Measurements from ENCODE around the gene PRKCH.
A peak's percentile ranks its signal among the peaks of the same experiment; 100 is the strongest.

The PRKCH gene

GRCh38 chr14:61362072-61362750 lies 40.8 kb downstream of the PRKCH start:
- DNase-seq (ENCODE audit: low read depth in 1 of 2, low spot score in 1 of 2): no peak

GRCh38 chr14:61364243-61364642 lies 42.9 kb downstream of the PRKCH start:
- DNase-seq (ENCODE audit: low read depth in 1 of 2, low spot score in 1 of 2): no peak

GRCh38 chr14:61365667-61366212 lies 44.4 kb downstream of the PRKCH start:
- no peak for DNase-seq (ENCODE audit: low read depth in 1 of 2, low spot score in 1 of 2)

GRCh38 chr14:61368114-61368710 lies 46.8 kb downstream of the PRKCH start:
- no peak for DNase-seq (ENCODE audit: low read depth in 1 of 2, low spot score in 1 of 2)

GRCh38 chr14:61368781-61369453 lies 47.5 kb downstream of the PRKCH start:
- DNase-seq (ENCODE audit: low read depth in 1 of 2, low spot score in 1 of 2): no peak

GRCh38 chr14:61369454-61369810 lies 48.1 kb downstream of the PRKCH start:
- no peak for DNase-seq (ENCODE audit: low read depth in 1 of 2, low spot score in 1 of 2)

- no peak for DNase-seq (ENCODE audit: low read depth in 1 of 2, low spot score in 1 of 2)
These were observed 51.0 kb downstream of the PRKCH start for GRCh38 chr14:61372379-61372778.

GRCh38 chr14:61372842-61373555 lies 51.6 kb downstream of the PRKCH start:
- no peak for DNase-seq (ENCODE audit: low read depth in 1 of 2, low spot score in 1 of 2)

GRCh38 chr14:61374284-61374683 lies 52.9 kb downstream of the PRKCH start:
- DNase-seq (ENCODE audit: low read depth in 1 of 2, low spot score in 1 of 2): no peak

GRCh38 chr14:61375218-61375617 lies 53.8 kb downstream of the PRKCH start:
- DNase-seq (ENCODE audit: low read depth in 1 of 2, low spot score in 1 of 2): no peak

- DNase-seq (ENCODE audit: low read depth in 1 of 2, low spot score in 1 of 2): no peak
These were observed 54.9 kb downstream of the PRKCH start for GRCh38 chr14:61376314-61376713.

- DNase-seq (ENCODE audit: low read depth in 1 of 2, low spot score in 1 of 2): no peak
These were observed 56.4 kb downstream of the PRKCH start for GRCh38 chr14:61377749-61378148.

- no peak for DNase-seq (ENCODE audit: low read depth in 1 of 2, low spot score in 1 of 2)
These were observed 58.3 kb downstream of the PRKCH start for GRCh38 chr14:61379639-61380184.

GRCh38 chr14:61380984-61381383 lies 59.6 kb downstream of the PRKCH start:
- DNase-seq (ENCODE audit: low read depth in 1 of 2, low spot score in 1 of 2): no peak

- no peak for DNase-seq (ENCODE audit: low read depth in 1 of 2, low spot score in 1 of 2)
These were observed 60.2 kb downstream of the PRKCH start for GRCh38 chr14:61381553-61381952.

GRCh38 chr14:61382842-61383241 lies 61.5 kb downstream of the PRKCH start:
- DNase-seq (ENCODE audit: low read depth in 1 of 2, low spot score in 1 of 2): no peak

- peak in 1 of 2 donors; percentile 25 for DNase-seq (ENCODE audit: low read depth in 1 of 2, low spot score in 1 of 2)
These were observed 63.8 kb downstream of the PRKCH start for GRCh38 chr14:61385002-61385685.

GRCh38 chr14:61386173-61386772 lies 64.9 kb downstream of the PRKCH start:
- no peak for DNase-seq (ENCODE audit: low read depth in 1 of 2, low spot score in 1 of 2)

- no peak for DNase-seq (ENCODE audit: low read depth in 1 of 2, low spot score in 1 of 2)
These were observed 65.7 kb downstream of the PRKCH start for GRCh38 chr14:61387076-61387475.
